ENCODE results near the gene FEZF1. TPM values are rescaled to one million over a fixed set of nuclear protein-coding genes. Genes with fewer than 3 reads are reported as not detected.

FEZF1 gene
- not detected for total RNA-seq

DNA sequence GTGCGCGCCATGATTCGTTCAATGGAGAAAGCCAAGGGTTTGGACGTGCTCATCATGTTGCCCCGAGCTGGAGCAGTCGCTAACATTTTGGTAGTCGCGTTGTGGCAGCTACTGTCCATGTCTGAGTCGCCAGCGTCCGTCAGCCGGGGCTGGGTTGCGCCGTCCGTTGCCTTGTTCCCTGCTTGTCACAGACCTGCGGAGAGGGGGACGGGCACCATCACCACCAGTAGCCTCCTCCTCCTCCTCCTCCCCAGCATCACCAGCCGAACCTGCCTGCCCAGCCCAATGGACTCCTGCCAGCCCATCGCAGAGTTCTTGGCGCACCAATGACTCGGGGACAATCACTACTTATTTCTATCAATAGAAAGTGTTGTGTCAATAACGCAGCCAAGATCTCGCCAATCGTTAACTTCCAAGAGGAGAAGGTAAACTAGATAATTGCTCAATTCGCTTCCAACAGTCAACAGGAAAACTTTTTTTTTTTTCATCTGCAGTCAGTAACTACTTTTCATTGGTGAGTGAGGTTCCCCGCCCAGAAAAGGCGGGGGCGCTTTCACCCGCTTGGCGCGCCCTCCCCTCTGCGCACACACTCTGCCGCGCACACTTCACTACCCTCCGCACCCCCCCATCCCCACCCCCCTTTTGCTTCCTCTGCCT is at the start of gene FEZF1:
FEZF1 (minus strand) TSS at position 432 of the 657 bp plus-strand sequence; CDS start at position 119, 313 bp downstream.
- ATAC-seq: no peak
- intact Hi-C loops (cut with DNase I): no loop called here
- DNase-seq (ENCODE audit: low spot score): no peak

DNA sequence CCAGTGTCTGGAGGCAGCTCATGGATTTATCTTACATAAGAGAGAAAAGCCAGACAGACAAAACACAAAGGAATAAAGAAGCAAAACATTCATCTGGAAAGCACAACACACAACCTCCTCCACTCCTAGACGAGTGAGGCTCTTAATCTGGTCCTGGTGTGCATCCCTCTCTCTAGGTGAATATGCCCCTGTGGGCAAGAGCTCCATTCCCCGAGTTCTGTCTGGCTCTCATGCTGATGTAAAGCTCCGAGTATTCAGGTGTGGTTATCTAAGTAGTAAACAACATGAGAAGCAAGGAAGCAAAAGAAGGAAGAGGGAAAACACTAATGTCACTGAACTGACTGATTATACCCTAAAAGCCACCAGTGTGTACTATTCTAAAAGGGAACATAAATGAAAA is 47.9 kb upstream of the FEZF1 start:
- ATAC-seq: no peak

DNA sequence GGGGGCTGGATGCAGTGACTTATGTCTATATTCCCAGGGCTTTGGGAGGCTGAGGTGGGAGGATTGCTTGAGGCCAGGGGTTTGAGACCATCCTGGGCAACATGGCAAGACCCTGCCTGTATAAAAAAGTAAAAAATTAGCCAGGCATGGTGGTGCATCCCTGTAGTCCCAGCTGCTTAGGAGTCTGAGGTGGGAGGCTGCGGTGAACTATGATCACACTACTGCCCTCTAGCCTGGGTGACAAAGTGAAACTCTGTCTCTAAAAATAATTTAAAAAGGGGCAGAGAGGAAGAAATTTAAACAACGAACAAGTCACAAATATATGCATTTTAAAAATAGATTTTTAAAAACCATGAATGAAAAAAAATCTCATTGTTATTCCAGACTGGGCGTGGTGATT is 46.2 kb upstream of the FEZF1 start:
- ATAC-seq: no peak
- intact Hi-C loops (cut with DNase I): no loop called here
- DNase-seq (ENCODE audit: low spot score): no peak

More for the DNA sequence above, 47.9 kb upstream of the FEZF1 start:
- intact Hi-C loops (cut with DNase I): no loop called here
- no peak for DNase-seq (ENCODE audit: low spot score)

DNA sequence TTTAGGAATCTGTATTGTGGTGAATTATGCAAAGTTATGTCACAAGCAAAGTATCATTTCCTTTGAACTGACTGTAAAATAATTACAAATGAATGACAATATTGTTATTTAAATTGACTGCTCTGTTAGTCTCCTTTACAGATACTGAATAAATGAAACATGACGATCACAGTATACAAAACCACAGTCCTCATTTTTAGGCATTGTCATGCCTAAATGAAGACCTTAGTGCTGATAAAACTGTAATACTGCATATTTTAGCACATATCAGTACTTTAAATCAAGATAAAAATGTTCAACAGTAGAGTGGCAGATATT is 39.7 kb upstream of the FEZF1 start:
- no peak for ATAC-seq
- intact Hi-C loops (cut with DNase I): no loop called here
- no peak for DNase-seq (ENCODE audit: low spot score)

DNA sequence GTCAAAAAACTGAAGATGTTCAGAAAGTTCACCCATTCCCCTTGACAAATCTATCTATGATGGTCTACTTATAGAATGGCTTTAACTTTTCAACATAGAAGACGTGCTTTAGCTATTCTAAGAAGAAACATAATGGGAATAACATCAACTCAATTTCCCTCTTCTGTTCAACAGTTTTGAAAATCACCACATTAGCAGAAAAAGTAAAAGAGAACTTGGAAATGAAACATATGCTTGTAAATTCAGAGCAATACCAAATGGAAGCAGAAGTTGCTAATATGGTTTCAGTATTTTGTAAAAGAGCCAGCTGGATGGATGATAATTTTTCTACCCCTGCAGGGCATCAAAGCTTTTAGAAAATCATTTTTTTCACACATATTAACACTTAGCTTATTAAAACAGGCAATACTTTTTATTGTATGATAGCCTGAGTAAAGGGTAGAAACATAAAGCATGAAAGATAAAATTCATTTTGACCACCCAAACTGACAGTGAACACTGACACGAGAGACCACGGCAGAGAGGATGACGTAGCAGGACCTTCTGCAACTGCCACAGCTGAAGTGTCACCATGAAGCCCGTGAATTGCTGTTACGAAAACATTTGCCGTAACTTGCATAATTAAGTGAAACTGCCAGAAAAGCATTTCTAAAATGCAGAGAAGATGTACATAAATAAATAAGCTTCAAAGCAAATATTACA is 39.2 kb upstream of the FEZF1 start:
- intact Hi-C loops (cut with DNase I): no loop called here
- ATAC-seq (no peak), DNase-seq (ENCODE audit: low spot score) (no peak)

DNA sequence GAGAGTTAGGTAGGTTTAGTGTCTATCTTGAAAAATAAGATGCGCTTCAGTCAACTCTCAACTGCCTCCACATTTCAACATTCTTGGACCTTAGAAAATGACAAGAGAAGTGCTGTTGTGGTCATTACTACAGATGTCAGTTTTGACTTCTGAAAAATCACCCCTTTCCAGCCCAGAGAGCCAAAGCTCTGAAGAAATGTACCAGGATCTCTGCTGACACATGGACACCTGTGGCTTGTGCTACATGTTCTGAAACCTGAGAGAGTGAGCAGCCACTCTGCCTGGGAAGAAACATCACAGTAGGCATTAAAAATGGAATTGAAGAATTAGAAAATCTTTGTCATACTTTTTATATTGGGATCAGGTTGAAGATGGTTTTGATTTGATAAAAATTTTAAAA is 35.9 kb upstream of the FEZF1 start:
- DNase-seq (ENCODE audit: low spot score): no peak
- ATAC-seq: no peak
- intact Hi-C loops (cut with DNase I): no loop called here

DNA sequence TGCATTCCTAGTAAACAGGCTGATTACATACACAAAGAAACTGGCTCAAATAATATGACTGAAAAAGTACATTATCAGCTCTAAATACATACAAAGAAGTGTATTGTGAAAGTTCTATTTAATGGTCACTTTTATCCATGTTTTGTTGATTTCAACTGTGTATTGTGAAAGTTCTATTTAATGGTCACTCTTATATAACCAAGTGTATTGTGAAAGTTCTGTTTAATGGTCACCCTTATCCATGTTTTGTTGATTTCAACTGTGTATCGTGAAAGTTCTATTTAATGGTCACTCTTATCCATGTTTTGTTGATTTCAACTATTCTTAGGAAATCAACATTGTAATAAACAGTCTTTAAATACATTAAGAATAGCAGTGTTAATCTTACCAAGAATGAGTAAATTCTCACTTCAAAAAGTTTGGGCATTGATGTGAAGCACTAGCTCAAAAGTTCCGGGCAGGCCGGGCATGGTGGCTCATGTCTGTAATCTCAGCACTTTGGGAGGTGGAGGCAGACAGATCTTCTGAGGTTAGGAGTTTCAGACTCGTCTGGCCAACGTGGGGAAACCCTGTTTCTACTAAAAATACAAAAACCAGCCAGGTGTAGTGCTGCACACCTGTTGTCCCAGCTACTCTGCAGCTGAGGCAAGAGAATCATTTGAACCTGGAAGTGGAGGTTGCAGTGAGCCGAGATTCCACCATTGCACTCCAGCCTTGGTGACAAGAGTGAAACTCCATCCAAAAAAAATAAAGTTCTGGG is 34.8 kb upstream of the FEZF1 start:
- intact Hi-C loops (cut with DNase I): no loop called here
- DNase-seq (ENCODE audit: low spot score) (no peak), ATAC-seq (no peak)

DNA sequence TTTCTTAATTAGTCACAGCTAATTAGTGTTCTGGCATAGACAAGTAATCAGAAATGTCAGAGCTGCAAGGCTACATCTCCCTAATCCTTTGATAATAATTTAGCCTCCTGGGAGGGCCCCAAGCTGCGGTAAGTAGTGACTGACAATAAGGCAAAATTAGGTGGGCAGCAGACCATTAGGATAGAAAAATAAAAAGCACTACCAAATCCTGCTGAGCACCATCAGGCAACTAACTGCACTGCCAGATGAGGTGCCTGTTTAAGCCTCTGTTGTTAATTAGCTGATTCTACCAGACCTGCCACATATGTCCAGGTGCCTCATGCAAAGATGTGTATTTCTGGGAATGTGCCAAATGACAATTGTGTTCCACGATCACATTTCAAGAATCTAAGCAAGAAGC is 32.5 kb upstream of the FEZF1 start:
- DNase-seq (ENCODE audit: low spot score) (no peak), ATAC-seq (no peak)
- intact Hi-C loops (cut with DNase I): no loop called here

DNA sequence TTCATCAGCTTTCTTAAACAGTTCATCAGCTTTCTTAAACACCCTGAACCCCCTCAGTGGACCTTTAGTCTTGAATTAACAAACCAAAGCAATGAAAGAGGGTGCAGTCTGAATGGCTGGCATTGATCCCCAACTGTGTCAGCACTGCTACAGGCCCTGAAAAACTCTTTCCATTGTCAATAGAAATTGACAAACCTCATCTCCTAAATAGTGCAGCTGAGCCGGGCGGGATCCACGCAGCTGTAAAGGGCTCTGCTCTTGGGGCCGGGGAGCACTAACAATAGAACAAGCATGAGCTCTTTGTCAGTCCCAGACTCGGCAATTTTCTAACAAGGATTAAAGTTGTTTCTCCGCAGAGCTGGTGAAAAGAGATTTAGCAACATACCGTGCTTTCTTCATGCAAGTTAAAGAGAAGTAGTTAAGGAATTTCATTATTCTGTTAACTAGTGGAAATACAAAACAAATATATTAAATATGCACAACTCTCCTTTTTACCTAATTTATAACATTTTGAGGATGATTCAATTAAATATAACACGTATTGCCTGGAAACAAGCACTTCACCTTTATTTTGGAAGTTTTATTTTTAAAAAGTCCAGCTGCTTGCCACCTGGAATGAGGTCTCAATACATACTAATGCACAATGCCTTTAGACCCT is 24.7 kb upstream of the FEZF1 start:
- no peak for ATAC-seq
- intact Hi-C loops (cut with DNase I): loop anchor here (5.0 kb wide), 1 partner anchor 533 kb away; no protein-coding TSS in a partner anchor
- DNase-seq (ENCODE audit: low spot score): no peak

DNA sequence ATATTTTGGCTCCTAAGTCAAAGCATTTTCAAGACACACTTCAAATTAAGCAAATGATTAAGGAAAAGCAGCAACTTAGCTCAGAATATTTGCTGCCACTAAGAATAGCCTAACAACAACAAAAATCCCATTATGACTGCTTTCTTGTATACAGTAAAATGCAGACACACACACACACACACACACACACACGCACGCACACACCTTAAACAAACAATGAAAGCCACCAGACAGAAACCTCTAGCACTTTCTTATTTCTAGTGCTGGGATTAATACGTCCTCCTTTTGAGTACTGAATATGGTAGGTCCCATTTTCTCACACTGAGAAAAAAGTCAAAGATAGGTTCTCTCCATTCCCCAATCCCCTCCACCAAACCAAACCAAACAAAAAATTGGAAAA is 23.4 kb upstream of the FEZF1 start:
- intact Hi-C loops (cut with DNase I): loop anchor here (5.0 kb wide), 1 partner anchor 534 kb away; no protein-coding TSS in a partner anchor

DNA sequence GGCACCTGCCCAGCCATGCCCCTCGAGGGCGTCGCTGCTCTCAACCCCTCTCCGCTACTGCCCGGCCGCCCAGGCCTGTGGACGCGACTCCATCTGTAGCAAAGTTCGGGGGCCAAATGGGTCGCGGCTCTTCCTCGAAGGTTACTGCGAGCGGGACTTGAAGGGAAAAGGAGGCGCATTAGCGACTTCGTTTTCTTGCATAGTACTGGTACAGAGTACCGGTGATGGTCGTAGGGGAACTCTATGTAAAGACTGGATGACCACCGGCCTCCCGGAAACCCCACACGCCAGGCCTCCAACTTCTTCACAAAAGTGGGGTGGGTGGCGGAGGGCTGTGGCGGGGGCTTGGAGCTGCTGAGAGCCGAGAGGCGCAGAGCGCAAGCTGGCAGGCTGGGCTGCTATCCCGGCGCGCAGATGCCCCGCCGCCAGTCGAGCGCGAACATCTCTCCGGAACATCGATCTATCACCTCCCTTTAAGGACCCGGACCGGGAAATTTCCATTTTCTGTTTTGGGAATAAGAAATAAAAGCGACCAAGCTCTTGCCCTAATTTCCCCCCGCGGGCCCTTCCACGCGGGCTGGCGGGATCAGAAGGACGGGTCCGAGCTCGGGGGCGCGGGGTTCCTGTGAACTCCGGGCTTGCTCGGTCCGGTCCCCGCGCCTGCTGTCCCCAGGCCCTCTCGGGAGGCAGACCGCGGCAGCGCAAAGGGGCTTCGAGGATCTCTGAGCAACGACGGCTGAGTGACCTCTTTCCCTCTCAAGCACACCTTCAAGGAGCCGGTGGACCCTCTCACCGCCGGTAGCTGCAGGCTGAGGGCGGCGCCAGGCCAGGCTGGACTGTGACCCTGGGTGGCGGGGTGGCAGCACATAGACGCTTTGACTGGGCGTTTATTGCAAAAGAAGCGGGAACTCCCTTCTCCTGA is 12.2 kb upstream of the FEZF1 start:
- DNase-seq (ENCODE audit: low spot score) (no peak), ATAC-seq (peak; percentile 42)
- intact Hi-C loops (cut with DNase I): no loop called here

More for the DNA sequence above, 23.4 kb upstream of the FEZF1 start:
- no peak for ATAC-seq
- DNase-seq (ENCODE audit: low spot score): no peak

DNA sequence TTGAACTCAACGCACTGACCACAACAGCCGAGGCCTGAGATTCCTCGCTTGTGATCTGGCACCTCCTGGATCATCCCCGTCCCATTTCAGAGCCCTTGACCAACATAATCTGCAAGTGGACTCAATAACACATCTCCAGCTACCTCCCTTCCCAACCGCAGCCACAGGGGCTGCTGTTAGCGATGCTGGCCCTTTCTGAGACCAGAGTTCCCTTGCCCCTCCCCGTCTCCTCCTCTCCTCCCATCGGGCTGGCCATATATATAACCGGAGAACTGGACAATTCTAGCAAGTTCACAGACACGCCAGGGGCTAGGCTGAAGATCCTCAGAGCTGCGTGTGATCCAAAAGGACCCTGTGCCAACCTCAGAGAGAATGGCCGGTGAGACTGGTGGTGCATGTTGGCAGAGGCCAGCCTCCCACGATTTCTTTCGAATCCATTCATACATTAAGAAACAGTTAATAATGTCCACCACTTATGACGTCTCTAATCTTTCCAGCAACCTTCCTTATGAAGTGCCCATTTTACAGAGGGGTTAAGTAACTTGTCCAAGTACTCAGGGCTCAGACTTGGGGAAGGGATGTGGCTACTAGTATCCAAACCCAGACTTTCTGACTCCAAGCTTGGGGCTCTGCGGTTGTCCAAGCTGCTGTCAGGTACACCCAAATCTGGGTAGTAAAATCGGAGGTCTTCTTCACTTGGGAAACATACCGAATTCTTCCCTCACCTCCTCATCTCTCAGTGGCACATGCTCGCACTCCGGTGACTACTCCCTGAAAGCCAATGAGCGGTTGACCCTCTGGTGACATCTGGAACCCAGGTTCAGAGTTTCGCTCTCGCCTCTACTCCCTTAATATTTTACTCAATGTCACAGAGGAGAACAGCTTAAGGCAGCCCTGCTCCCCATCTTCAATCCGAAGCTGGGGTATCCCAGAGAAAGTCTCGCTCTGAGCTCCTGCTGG is 11.2 kb upstream of the FEZF1 start:
- intact Hi-C loops (cut with DNase I): no loop called here
- no peak for ATAC-seq
- DNase-seq (ENCODE audit: low spot score): no peak

DNA sequence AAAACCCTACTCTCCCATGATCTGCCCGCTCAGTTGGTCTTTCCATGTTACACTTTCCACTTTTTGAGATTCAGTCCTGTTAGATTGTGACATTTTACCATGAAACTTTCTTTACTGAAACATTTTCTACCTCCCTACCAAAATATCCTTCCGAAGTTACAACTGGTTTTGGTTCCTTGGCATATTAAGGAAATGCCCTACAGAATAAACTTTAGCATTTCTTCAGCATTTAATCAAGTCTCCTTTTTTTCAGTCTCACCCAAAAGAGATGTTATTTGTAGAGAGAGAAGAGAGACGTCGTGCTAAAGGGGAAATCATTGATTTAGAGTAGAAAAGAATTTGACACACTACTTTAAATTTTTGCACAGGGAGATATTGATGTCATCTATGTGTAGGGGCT is 9.7 kb upstream of the FEZF1 start:
- intact Hi-C loops (cut with DNase I): no loop called here
- DNase-seq (ENCODE audit: low spot score) (no peak), ATAC-seq (no peak)

DNA sequence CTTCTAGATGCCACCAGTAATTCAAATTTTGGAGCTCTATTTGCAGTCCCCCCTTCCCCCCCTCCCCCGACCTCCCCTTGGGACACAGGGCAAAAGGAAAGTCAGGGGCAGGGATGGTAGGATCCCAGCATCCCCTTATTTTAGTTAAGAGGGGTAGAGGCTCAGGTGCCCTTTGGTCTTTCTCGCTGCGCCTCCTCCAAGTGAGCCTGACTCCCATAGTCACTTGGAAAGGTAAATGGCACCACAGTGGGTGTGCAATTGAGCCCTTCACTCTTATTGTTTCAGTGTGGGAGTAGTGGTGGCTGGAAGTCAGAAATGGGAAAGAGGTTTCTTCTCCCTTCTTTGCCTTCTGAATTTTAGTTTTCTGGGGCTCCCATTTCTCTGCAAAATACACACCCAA is 8.2 kb upstream of the FEZF1 start:
- no peak for ATAC-seq
- intact Hi-C loops (cut with DNase I): no loop called here
- no peak for DNase-seq (ENCODE audit: low spot score)

DNA sequence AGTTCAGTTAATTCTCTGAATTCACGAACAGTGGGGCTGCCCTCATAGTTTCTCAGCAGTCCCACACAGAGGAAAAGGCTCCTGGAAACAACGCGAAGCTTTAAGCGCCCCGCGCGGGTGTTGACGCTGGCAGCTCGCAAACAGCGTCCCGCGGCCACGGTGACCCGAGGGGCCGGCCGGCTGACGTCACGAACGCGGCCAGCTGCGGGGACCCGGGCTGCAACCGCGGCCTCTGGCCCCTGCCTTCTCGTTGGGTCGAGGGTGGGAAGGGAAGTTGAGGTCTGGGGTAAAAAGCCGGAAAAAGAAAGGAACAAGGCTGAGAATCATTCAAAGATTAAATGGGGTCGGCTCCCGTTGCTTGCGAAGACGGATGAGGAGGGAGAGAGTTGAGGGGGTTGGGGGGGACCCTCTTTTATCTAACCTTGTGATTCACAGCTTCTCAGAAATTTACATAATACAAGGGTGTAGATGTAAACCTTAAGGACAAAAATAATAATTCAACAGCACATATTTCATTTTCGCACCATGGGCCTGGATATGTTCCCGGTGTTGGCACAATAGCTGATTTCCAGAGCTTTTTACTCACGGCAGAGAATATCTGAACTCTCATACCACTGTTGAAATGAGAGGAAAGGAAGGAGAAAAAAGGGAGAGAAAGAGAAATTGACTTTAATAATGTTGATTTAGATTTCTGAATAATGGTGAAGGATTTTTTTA is 7.3 kb upstream of the FEZF1 start:
- no peak for ATAC-seq
- intact Hi-C loops (cut with DNase I): no loop called here
- DNase-seq (ENCODE audit: low spot score): no peak

DNA sequence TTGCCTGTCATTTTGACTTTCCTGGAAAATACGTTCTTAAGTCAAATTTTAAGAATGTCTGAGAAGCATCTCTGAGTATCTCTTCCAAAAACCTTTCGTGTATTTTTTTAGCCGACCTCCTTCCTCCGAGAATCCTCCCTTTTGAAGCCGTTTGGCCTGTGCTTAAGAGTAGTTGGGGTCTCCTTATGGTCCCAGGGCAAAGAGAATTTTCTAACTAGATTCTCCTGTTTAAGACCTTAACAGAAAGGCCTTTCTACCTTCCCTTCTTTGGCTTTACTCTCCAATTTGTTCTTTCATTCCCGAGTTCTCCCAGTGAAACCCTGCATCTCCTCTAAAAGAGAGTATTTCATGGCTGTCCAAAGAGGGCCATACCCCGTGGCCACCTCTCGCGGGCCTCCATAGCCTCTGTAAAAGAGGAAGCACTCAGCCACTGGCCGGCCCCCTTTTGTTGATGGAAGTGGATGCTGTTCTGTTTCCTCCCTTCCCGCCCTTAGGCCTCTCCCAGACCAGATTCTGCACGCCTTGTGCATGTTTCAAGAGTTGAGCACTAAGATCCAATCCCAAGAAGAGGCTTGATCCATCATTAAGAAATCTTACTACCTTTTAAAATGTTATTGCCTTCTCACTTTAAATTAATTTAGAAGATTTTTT is 6.6 kb upstream of the FEZF1 start:
- ATAC-seq (no peak), DNase-seq (ENCODE audit: low spot score) (no peak)
- intact Hi-C loops (cut with DNase I): no loop called here

All from sciatic nerve (tissue), 2 donors.